ENCODE data around the gene ZGPAT.
A peak's percentile ranks its signal among the peaks of the same experiment; 100 is the strongest.

The ZGPAT gene

GRCh38 chr20:63706852-63707557 is 834 bp upstream of the ZGPAT start:
- Histone ChIP-seq H3K79me2 (ENCODE audit: insufficient read depth, low read depth) (peaks cover 47% of the 10 kb centered on the region; the same call in 1 of the 2 replicates), H3K9ac (peak overlapping the region; percentile 52), H3K36me3 (ENCODE audit: insufficient read depth) (no peaks in the 10 kb centered on the region; the same call in 1 of the 2 replicates), H3K4me1 (ENCODE audit: low read depth, poor library complexity, severe bottlenecking) (peaks cover 20% of the 10 kb centered on the region), H3K4me3 (IDR thresholded peaks at IDR 0.05; ENCODE audit: insufficient read depth, low read depth, low read length) (no peak overlapping the region), H3K4me2 (peak overlapping the region; percentile 83), H3K27me3 (ENCODE audit: insufficient read depth, low read depth) (no peaks in the 10 kb centered on the region), H3K27ac (peak overlapping the region; percentile 53), H4K20me1 (ENCODE audit: insufficient read depth) (peaks cover 3% of the 10 kb centered on the region; the same call in 1 of the 2 replicates), H2AFZ (ENCODE audit: low read depth) (peak overlapping the region; percentile 42)
- TF ChIP-seq CTCF (conservative IDR thresholded peaks at IDR 0.05; ENCODE audit: low read depth, low read length), result peak; percentile 79

- Histone ChIP-seq H3K79me2 (ENCODE audit: insufficient read depth, low read depth) (peaks cover 61% of the 10 kb centered on the region; the same call in 1 of the 2 replicates), H3K27ac (no peak overlapping the region; the same call in 1 of the 2 replicates), H3K27me3 (ENCODE audit: insufficient read depth, low read depth) (no peaks in the 10 kb centered on the region), H4K20me1 (ENCODE audit: insufficient read depth) (peaks cover 3% of the 10 kb centered on the region; the same call in 1 of the 2 replicates), H2AFZ (ENCODE audit: low read depth) (peak overlapping the region; percentile 42), H3K4me3 (IDR thresholded peaks at IDR 0.05; ENCODE audit: insufficient read depth, low read depth, low read length) (no peak overlapping the region), H3K4me2 (peak overlapping the region; percentile 86), H3K36me3 (ENCODE audit: insufficient read depth) (no peaks in the 10 kb centered on the region; the same call in 1 of the 2 replicates), H3K9ac (peak overlapping the region; percentile 52; the same call in 1 of the 2 replicates), H3K4me1 (ENCODE audit: low read depth, poor library complexity, severe bottlenecking) (peaks cover 20% of the 10 kb centered on the region)
- no peak for TF ChIP-seq CTCF (conservative IDR thresholded peaks at IDR 0.05; ENCODE audit: low read depth, low read length)
These were observed 686 bp downstream of the ZGPAT start for GRCh38 chr20:63708301-63709148.

GRCh38 chr20:63709149-63709527 is 1.3 kb downstream of the ZGPAT start:
- Histone ChIP-seq H3K79me2 (ENCODE audit: insufficient read depth, low read depth) (peaks cover 62% of the 10 kb centered on the region; the same call in 1 of the 2 replicates), H3K4me1 (ENCODE audit: low read depth, poor library complexity, severe bottlenecking) (peaks cover 20% of the 10 kb centered on the region), H3K36me3 (ENCODE audit: insufficient read depth) (peaks cover under 1% of the 10 kb centered on the region; the same call in 1 of the 2 replicates), H2AFZ (ENCODE audit: low read depth) (no peak overlapping the region), H3K27ac (no peak overlapping the region), H3K9ac (no peak overlapping the region), H3K4me2 (peak overlapping the region; percentile 86; the same call in 1 of the 2 replicates), H3K4me3 (IDR thresholded peaks at IDR 0.05; ENCODE audit: insufficient read depth, low read depth, low read length) (no peak overlapping the region), H4K20me1 (ENCODE audit: insufficient read depth) (peaks cover 3% of the 10 kb centered on the region; the same call in 1 of the 2 replicates), H3K27me3 (ENCODE audit: insufficient read depth, low read depth) (no peaks in the 10 kb centered on the region)
- TF ChIP-seq CTCF (conservative IDR thresholded peaks at IDR 0.05; ENCODE audit: low read depth, low read length), result no peak

DNA sequence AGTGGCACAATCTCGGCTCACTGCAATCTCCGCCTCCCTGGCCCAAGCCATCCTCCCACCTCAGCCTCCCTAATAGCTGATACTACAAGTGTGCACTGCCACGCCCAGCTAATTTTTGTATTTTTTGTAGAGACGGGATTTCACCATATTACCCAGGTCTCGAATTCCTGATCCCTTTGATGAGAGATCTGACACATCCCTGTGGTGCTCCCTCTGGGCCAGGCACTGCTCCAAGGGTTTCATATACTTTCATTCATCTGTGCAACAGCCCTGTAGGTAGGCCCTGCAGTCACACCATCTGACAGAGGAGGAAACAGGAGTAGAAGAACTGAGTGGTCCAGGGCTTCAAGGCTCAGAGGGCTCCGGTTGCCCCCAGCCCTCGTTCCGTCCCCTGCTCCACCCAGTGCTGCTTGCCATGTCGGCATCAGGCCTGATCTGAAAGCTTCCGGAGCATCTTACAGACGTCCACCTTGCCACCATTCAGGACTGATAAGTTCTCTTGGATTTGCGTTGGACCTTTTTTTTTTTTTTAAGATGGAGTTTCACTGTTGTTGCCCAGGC is 3.3 kb downstream of the ZGPAT start:
- Histone ChIP-seq H3K79me2 (ENCODE audit: insufficient read depth, low read depth) (peaks cover 60% of the 10 kb centered on the region; the same call in 1 of the 2 replicates), H3K27ac (no peak overlapping the region), H3K9ac (no peak overlapping the region), H4K20me1 (ENCODE audit: insufficient read depth) (peaks cover 3% of the 10 kb centered on the region; the same call in 1 of the 2 replicates), H2AFZ (ENCODE audit: low read depth) (no peak overlapping the region), H3K36me3 (ENCODE audit: insufficient read depth) (peaks cover 16% of the 10 kb centered on the region; the same call in 1 of the 2 replicates), H3K4me3 (IDR thresholded peaks at IDR 0.05; ENCODE audit: insufficient read depth, low read depth, low read length) (no peak overlapping the region), H3K4me2 (no peak overlapping the region), H3K4me1 (ENCODE audit: low read depth, poor library complexity, severe bottlenecking) (peaks cover 13% of the 10 kb centered on the region), H3K27me3 (ENCODE audit: insufficient read depth, low read depth) (no peaks in the 10 kb centered on the region)
- TF ChIP-seq CTCF (conservative IDR thresholded peaks at IDR 0.05; ENCODE audit: low read depth, low read length), result no peak

Data from KMS-11 (cell line).